IPS-NIHi11 (cell line): ENCODE results near the gene PDE4D.
"Not testable (repeated sequence)": the region's sequence is repeated elsewhere in the genome, so short reads cannot be mapped to it uniquely, and the experiment has no call there.

ENCODE experiments used
- DNase-seq: peaks from one replicate; pipeline ENCODE4 v3.0.0; 2012; ENCODE audit warnings: mixed read lengths, low spot score

The PDE4D gene

GRCh38 chr5:59005934-59006701 is 887.4 kb downstream of the PDE4D start:
- DNase-seq: no peak

- peak; percentile 15 for DNase-seq
Observed at GRCh38 chr5:59003641-59004040, 889.9 kb downstream of the PDE4D start.

- no peak for DNase-seq
Observed at GRCh38 chr5:59003124-59003523, 890.4 kb downstream of the PDE4D start.

- no peak for DNase-seq
Observed at GRCh38 chr5:59002162-59002825, 891.2 kb downstream of the PDE4D start.

GRCh38 chr5:59001716-59002115 is 891.8 kb downstream of the PDE4D start:
- no peak for DNase-seq

GRCh38 chr5:59001154-59001553 is 892.4 kb downstream of the PDE4D start:
- no peak for DNase-seq

- no peak for DNase-seq
Observed at GRCh38 chr5:59000211-59000610, 893.3 kb downstream of the PDE4D start.

GRCh38 chr5:58999804-59000203 is 893.7 kb downstream of the PDE4D start:
- DNase-seq: peak; percentile 77

- no peak for DNase-seq
Observed at GRCh38 chr5:58998544-58998943, 895.0 kb downstream of the PDE4D start.

- not testable (repeated sequence) for DNase-seq
Observed at GRCh38 chr5:58995779-58996178, 897.7 kb downstream of the PDE4D start.

- no peak for DNase-seq
Observed at GRCh38 chr5:58993461-58993860, 900.1 kb downstream of the PDE4D start.

- no peak for DNase-seq
Observed at GRCh38 chr5:58988938-58989337, 904.6 kb downstream of the PDE4D start.

GRCh38 chr5:58987193-58987592 is 906.3 kb downstream of the PDE4D start:
- no peak for DNase-seq

GRCh38 chr5:58986281-58986680 is 907.2 kb downstream of the PDE4D start:
- no peak for DNase-seq

GRCh38 chr5:58985759-58986158 is 907.8 kb downstream of the PDE4D start:
- no peak for DNase-seq

GRCh38 chr5:58985311-58985710 is 908.2 kb downstream of the PDE4D start:
- DNase-seq: no peak

- no peak for DNase-seq
Observed at GRCh38 chr5:58983526-58984452, 909.7 kb downstream of the PDE4D start.

- DNase-seq: no peak
Observed at GRCh38 chr5:58980890-58981289, 912.6 kb downstream of the PDE4D start.

- no peak for DNase-seq
Observed at GRCh38 chr5:58979090-58979489, 914.4 kb downstream of the PDE4D start.

GRCh38 chr5:58974601-58975000 is 918.9 kb downstream of the PDE4D start:
- no peak for DNase-seq

- no peak for DNase-seq
Observed at GRCh38 chr5:58974083-58974482, 919.4 kb downstream of the PDE4D start.

GRCh38 chr5:58972301-58972700 is 921.2 kb downstream of the PDE4D start:
- no peak for DNase-seq

GRCh38 chr5:58970766-58971165 is 922.8 kb downstream of the PDE4D start:
- DNase-seq: no peak
